Endothelial cell (in vitro differentiated cells): ENCODE results near the gene TNFAIP8. TPM values are rescaled to one million over a fixed set of nuclear protein-coding genes. Genes with fewer than 3 reads are reported as not detected.

ENCODE experiments used
- DNase-seq: peaks from one replicate; pipeline ENCODE4 v3.0.0; 2021; ENCODE audit warnings: low spot score
- H3K27ac Mint-ChIP-seq: one replicate; pipeline ENCODE4 v1.8.0; 2021; ENCODE audit warnings: mixed read lengths, inconsistent platforms; ENCODE audit not compliant: unreplicated experiment
- H3K27me3 Mint-ChIP-seq: one replicate; pipeline ENCODE4 v1.8.0; 2021; ENCODE audit warnings: mild to moderate bottlenecking, moderate library complexity, mixed read lengths, inconsistent platforms; ENCODE audit not compliant: unreplicated experiment
- H3K36me3 Mint-ChIP-seq: one replicate; pipeline ENCODE4 v1.8.0; 2021; ENCODE audit warnings: mild to moderate bottlenecking, low read depth, mixed read lengths, inconsistent platforms; ENCODE audit not compliant: unreplicated experiment
- H3K4me1 Mint-ChIP-seq: one replicate; pipeline ENCODE4 v1.8.0; 2021; ENCODE audit warnings: mild to moderate bottlenecking, mixed read lengths, inconsistent platforms; ENCODE audit not compliant: unreplicated experiment
- H3K4me3 Mint-ChIP-seq: one replicate; pipeline ENCODE4 v1.8.0; 2021; ENCODE audit warnings: mild to moderate bottlenecking, mixed read lengths, inconsistent platforms; ENCODE audit not compliant: unreplicated experiment
- H3K9me3 Mint-ChIP-seq: one replicate; pipeline ENCODE4 v1.8.0; 2021; ENCODE audit warnings: mixed read lengths, inconsistent platforms; ENCODE audit not compliant: unreplicated experiment
- CTCF ChIP-seq: fragments of 200-600 bp; sonication (generic); IDR thresholded peaks from one replicate; pipeline ENCODE4 v1.5.0; 2021; ENCODE audit warnings: antibody characterized with exemption; ENCODE audit not compliant: unreplicated experiment
- total RNA-seq: library from RNA; stranded (reverse); fragmentation: NEBNext Ultra II Directional; extraction: Animal tissue kit (Norgen Biotek cat#: 25700); gene quantifications from one replicate; pipeline ENCODE4 v1.2.1, GENCODE V29; 2021; ENCODE audit not compliant: unreplicated experiment

The TNFAIP8 gene
- total RNA-seq, 1 donor from 2014 or later = 7.9 TPM

GRCh38 chr5:119313197-119313596, 42.6 kb upstream of the TNFAIP8 start:
- Mint-ChIP-seq H3K27ac (no peak overlapping the region), H3K4me1 (peaks cover 15% of the 10 kb centered on the region), H3K4me3 (no peak overlapping the region), H3K9me3 (no peaks in the 10 kb centered on the region), H3K27me3 (peaks cover 5% of the 10 kb centered on the region), H3K36me3 (no peaks in the 10 kb centered on the region)
- no peak for TF ChIP-seq CTCF
- DNase-seq = no peak

- no peaks in the 10 kb centered on the region for H3K36me3 Mint-ChIP-seq
- H3K27me3 Mint-ChIP-seq = peaks cover 5% of the 10 kb centered on the region
- TF ChIP-seq CTCF = no peak
- H3K27ac Mint-ChIP-seq = no peak overlapping the region
- no peak for DNase-seq
- peaks cover 10% of the 10 kb centered on the region for H3K4me1 Mint-ChIP-seq
- H3K9me3 Mint-ChIP-seq = no peaks in the 10 kb centered on the region
- H3K4me3 Mint-ChIP-seq = no peak overlapping the region
Measured at GRCh38 chr5:119313658-119314605, 41.9 kb upstream of the TNFAIP8 start.

GRCh38 chr5:119315516-119315949, 40.3 kb upstream of the TNFAIP8 start:
- no peak for DNase-seq

GRCh38 chr5:119316086-119316485, 39.7 kb upstream of the TNFAIP8 start:
- H3K4me1 Mint-ChIP-seq = no peaks in the 10 kb centered on the region
- no peaks in the 10 kb centered on the region for H3K9me3 Mint-ChIP-seq
- H3K27me3 Mint-ChIP-seq = peaks cover 1% of the 10 kb centered on the region
- DNase-seq = no peak
- H3K27ac Mint-ChIP-seq = no peak overlapping the region
- no peaks in the 10 kb centered on the region for H3K36me3 Mint-ChIP-seq
- no peak for TF ChIP-seq CTCF
- H3K4me3 Mint-ChIP-seq = no peak overlapping the region

More at GRCh38 chr5:119315516-119315949, 40.3 kb upstream of the TNFAIP8 start:
- H3K9me3 Mint-ChIP-seq = no peaks in the 10 kb centered on the region
- no peak overlapping the region for H3K27ac Mint-ChIP-seq
- no peak overlapping the region for H3K4me3 Mint-ChIP-seq
- no peak for TF ChIP-seq CTCF
- H3K27me3 Mint-ChIP-seq = peaks cover 1% of the 10 kb centered on the region
- H3K36me3 Mint-ChIP-seq = no peaks in the 10 kb centered on the region
- H3K4me1 Mint-ChIP-seq = no peaks in the 10 kb centered on the region

GRCh38 chr5:119316906-119317305, 38.9 kb upstream of the TNFAIP8 start:
- Mint-ChIP-seq H3K9me3 (no peaks in the 10 kb centered on the region), H3K27ac (no peak overlapping the region), H3K36me3 (no peaks in the 10 kb centered on the region), H3K27me3 (peaks cover 1% of the 10 kb centered on the region), H3K4me1 (no peaks in the 10 kb centered on the region), H3K4me3 (no peak overlapping the region)
- TF ChIP-seq CTCF = no peak
- no peak for DNase-seq
